ENCODE data around the gene MAPK11. TPM values are rescaled to one million over a fixed set of nuclear protein-coding genes. Genes with fewer than 3 reads are reported as not detected.

The MAPK11 gene
- total RNA-seq, 4 donors from 2014 or later = 2.0 to 14.0 (median 2.5) TPM; not detected in 1

DNA sequence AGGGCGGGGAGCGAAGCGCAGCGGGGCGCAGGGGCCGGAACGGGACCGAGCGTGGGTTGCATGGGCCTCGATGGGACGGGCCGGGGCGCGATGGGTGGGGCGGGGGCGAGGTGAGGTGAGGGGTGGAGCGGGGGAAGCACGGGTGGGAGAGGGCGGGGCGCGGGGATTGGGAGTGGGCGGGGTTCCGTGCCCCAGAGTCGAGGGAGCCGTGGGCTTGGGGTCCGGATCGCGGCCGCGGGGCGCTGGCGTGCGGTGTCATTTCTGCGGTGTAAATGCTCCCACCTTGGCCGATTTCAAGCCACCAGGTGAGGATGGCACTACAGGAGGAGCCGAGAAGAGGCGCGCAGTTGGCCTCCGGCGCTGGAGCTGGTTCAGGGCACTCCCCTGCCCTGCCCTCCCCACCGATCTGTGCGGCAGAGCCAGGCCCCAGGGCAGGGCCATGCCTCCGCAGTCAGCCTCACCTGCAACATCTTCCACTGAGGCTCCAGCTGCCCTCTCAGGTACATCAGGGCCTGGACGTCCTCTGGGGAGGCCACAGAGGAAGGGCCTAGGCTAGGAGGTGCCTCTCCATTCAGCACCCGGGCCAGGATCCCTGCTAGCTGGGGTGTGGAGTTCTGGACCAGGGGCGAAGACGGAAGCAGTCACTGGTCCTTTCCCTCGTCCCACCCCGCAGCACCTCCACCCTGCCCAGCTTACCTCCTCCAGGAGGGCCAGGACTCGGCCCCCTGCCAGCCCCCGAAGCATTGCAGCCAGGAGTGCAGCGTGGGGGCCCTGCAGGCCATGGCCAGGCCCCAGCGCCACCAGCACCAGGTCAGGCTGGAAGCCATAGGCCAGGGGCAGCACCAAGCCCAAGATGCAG is 24.7 kb downstream of the MAPK11 start:
- Histone ChIP-seq H3K4me3 (peak overlapping the region; percentile 77 to 89 (median 88)), H3K36me3 (peaks cover 0 to 13% (median 0%) of the 10 kb centered on the region in 3 donors), H3K9me3 (no peaks in the 10 kb centered on the region), H3K27ac (peak overlapping the region; percentile 94 to 98 (median 95)), H3K4me1 (peaks cover 13 to 79% (median 43%) of the 10 kb centered on the region in 4 donors), H3K27me3 (no peaks in the 10 kb centered on the region)
- no peak for TF ChIP-seq CTCF (IDR thresholded peaks at IDR 0.05)
- no peak for TF ChIP-seq POLR2A (IDR thresholded peaks at IDR 0.05)
- DNase-seq = no peak

DNA sequence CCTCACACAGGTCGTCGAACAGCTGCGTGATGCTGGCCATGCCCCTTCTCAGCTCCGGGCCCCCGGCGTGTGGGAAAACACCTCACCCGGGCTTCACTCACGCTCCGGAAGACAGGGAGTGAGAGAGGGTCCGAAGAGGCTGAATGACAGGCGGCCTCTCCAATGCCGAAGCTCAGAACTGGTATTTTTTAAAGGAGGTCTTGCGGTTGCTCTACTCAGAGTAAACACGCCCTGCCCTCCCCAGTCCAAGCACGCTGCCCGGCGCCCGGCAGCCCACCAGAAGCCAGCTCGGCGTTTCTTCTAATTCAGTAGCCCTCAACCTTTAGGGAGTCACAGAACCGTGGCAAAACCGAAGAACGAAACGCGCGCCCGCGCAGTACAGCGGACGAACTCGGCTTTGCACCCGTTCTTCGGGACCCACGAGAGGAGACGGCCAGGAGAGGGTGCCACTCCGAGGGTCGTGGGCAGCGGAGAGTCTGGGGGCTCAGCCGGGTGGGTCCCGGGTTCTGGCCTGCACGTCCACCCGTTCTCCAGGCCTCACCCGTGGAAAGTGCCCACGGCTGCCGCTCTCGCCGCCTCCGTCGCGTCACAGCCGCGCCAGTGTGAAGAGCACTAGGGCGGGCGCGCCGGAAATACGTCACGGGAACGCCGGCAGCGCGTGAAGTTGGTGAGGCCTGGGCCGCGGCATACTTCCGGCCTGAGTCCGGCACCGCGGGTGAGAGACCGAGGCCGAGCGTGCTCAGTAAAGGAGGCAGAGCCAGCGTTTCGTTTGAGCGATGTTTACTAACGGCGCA is 25.6 kb downstream of the MAPK11 start, which contains the start of gene TUBGCP6:
TSS of gene TUBGCP6 (minus strand) at position 604 of the 794 bp plus-strand sequence. CDS start at position 40, 564 bp downstream.
- H3K4me1 ChIP-seq = peaks cover 5 to 74% (median 34%) of the 10 kb centered on the region in 4 donors
- H3K9me3 ChIP-seq = no peaks in the 10 kb centered on the region
- H3K4me3 ChIP-seq = peak within 1 kb of the TSS; percentile 77 to 89 (median 88)
- H3K27me3 ChIP-seq = no peaks in the 10 kb centered on the region
- peaks cover 0 to 18% (median 0%) of the 10 kb centered on the region in 3 donors for H3K36me3 ChIP-seq
- DNase-seq = peak; percentile 95 to 98 (median 97)
- peak; percentile 77 for TF ChIP-seq POLR2A (IDR thresholded peaks at IDR 0.05)
- peak in 5 of 6 experiments; percentile 1 to 56 (median 45) for TF ChIP-seq CTCF (IDR thresholded peaks at IDR 0.05)
- H3K27ac ChIP-seq = peak within 1 kb of the TSS; percentile 94 to 98 (median 95)

- TF ChIP-seq POLR2A (IDR thresholded peaks at IDR 0.05) (no peak), CTCF (IDR thresholded peaks at IDR 0.05) (no peak)
- peaks cover 0 to 26% (median 0%) of the 10 kb centered on the region in 3 donors for H3K36me3 ChIP-seq
- peak overlapping the region; percentile 94 to 98 (median 95) for H3K27ac ChIP-seq
- no peak for DNase-seq
- no peaks in the 10 kb centered on the region for H3K27me3 ChIP-seq
- no peaks in the 10 kb centered on the region for H3K9me3 ChIP-seq
- H3K4me3 ChIP-seq = peak overlapping the region; percentile 77 to 89 (median 88)
- H3K4me1 ChIP-seq = peaks cover 4 to 66% (median 30%) of the 10 kb centered on the region in 4 donors
Observed at GRCh38 chr22:50243685-50244419, 26.3 kb downstream of the MAPK11 start.

GRCh38 chr22:50242406-50242949 is 27.7 kb downstream of the MAPK11 start:
- TF ChIP-seq POLR2A (IDR thresholded peaks at IDR 0.05) = no peak
- no peak for TF ChIP-seq CTCF (IDR thresholded peaks at IDR 0.05)
- Histone ChIP-seq H3K4me1 (peaks cover 4 to 53% (median 28%) of the 10 kb centered on the region in 4 donors), H3K4me3 (peak overlapping the region; percentile 77 to 89 (median 88)), H3K36me3 (peaks cover 0 to 28% (median 0%) of the 10 kb centered on the region in 3 donors), H3K27me3 (no peaks in the 10 kb centered on the region), H3K9me3 (no peaks in the 10 kb centered on the region), H3K27ac (no peak overlapping the region)
- DNase-seq = no peak

All from Peyer's patch (tissue), 4 donors.